ENCODE data around the gene NDST3.

DNA sequence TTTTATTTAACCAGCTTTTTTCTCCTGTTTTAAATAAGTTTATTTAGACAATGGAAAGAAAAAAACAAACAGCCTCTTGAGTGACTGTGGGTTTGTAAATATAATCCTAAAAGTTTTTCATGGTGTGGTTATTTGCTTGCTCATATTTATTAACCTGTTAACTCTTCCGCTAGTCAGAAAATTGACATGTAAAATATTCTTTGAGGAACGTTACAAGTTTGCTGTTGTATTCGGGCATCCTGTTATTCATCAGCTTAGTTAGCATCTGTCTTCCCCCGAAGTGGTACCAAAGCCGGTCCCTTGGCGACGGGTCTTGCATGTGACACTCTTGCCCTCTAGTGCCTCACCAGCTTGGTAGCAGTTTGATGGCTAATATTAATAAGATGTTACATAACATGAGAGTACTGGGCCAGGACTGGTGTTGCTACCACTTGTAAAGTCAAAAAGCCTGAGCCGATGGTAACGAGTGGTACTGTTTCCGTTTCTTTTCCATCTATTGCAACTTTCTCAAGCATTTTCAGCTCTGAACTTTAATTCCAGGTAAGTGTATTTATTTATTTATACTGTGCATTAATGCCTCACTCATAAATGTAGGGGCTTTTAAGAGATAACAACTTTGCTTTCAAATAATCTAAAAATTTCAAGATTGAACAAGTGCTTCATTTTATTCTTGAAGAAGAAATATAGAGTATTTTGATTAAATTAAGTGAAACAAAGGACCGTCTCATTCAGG, at the start of gene NDST3:
- no peak for TF ChIP-seq GATA2 (IDR thresholded peaks at IDR 0.05; ENCODE audit: low read depth, low read length)
- TF ChIP-seq GATA3 (IDR thresholded peaks at IDR 0.05; ENCODE audit: low read depth, low read length): no peak
